A549 treated with AZD9567 at 1 μM for 4 hours (cell line): ENCODE results near the gene RHOT2. TPM values are rescaled to one million over a fixed set of nuclear protein-coding genes. Genes with fewer than 3 reads are reported as not detected.

Experiments used
- total RNA-seq: library from RNA; stranded (reverse); fragments of 200-300 nt; extraction: Qiagen RNA extraction; gene quantifications from 5 replicates; pipeline ENCODE4 v1.2.3, GENCODE V29; 2022; ENCODE audit not compliant: insufficient read depth

Gene RHOT2
- total RNA-seq = 60.5 to 110 TPM (median 103 TPM) in 5 replicates

GRCh38 chr16:667780-668518 is at the start of gene RHOT2:
Gene RHOT2 (plus strand): TSS chr16:668132. CDS start chr16:668200, 68 bp downstream.

GRCh38 chr16:630815-631405 is 37.0 kb upstream of the RHOT2 start, which contains the start of gene WFIKKN1:
Gene WFIKKN1 (plus strand): TSS chr16:630985. CDS start chr16:631254, 269 bp downstream.

GRCh38 chr16:636206-637080 is 31.5 kb upstream of the RHOT2 start, which contains the start of gene METTL26:
Gene METTL26 (minus strand): TSS chr16:636305. CDS start chr16:636290, 15 bp downstream.

GRCh38 chr16:641326-642188 is 26.4 kb upstream of the RHOT2 start, which contains the start of gene MCRIP2:
Gene MCRIP2 (plus strand): TSS chr16:641828. CDS start chr16:641992, 164 bp downstream.

GRCh38 chr16:648781-649589 is 18.9 kb upstream of the RHOT2 start, which contains the start of gene WDR90:
Gene WDR90 (plus strand): TSS chr16:649365. CDS start chr16:649417, 52 bp downstream.

GRCh38 chr16:674968-675883 is 7.3 kb downstream of the RHOT2 start, which contains the start of gene RHBDL1:
Gene RHBDL1 (plus strand): TSS chr16:675671. CDS start chr16:675791, 120 bp downstream.

GRCh38 chr16:679814-680624 is 12.1 kb downstream of the RHOT2 start, which contains the start of gene STUB1:
Gene STUB1 (plus strand): TSS chr16:680410. CDS start chr16:680526, 116 bp downstream.

GRCh38 chr16:684071-684794 is 16.3 kb downstream of the RHOT2 start, which contains the start of gene JMJD8:
Gene JMJD8 (minus strand): TSS chr16:684334. CDS start chr16:684319, 15 bp downstream.

GRCh38 chr16:705431-706188 is 37.7 kb downstream of the RHOT2 start, which contains the start of gene FBXL16:
Gene FBXL16 (minus strand): TSS chr16:705801. CDS start chr16:697405, 8,396 bp downstream.

GRCh38 chr16:714558-715476 is 46.9 kb downstream of the RHOT2 start, which contains the start of gene METRN:
Gene METRN (plus strand): TSS chr16:715118. CDS start chr16:715290, 172 bp downstream.

GRCh38 chr16:720990-721764 is 53.2 kb downstream of the RHOT2 start, which contains the start of gene ANTKMT:
Gene ANTKMT (plus strand): TSS chr16:721146. CDS start chr16:721275, 129 bp downstream.

